Peyer's patch (tissue), 4 donors: ENCODE results near the gene FILIP1L. TPM values are rescaled to one million over a fixed set of nuclear protein-coding genes. Genes with fewer than 3 reads are reported as not detected.

Source experiments
- DNase-seq, 3 donors: peaks; one replicate each; pipeline ENCODE4 v3.0.0-alpha.2; 2017 to 2019
- H3K27ac ChIP-seq, 4 donors: fragments of 200-600 bp; sonication (generic); one replicate each; pipeline ENCODE4 v1.5.1; 2016 to 2019
- H3K27me3 ChIP-seq, 2 donors: fragments of 200-600 bp; sonication (generic); one replicate each; pipeline ENCODE4 v1.5.1; 2019
- H3K36me3 ChIP-seq, 3 donors: fragments of 200-600 bp; sonication (generic); one replicate each; pipeline ENCODE4 v1.5.1; 2016 to 2019
- H3K4me1 ChIP-seq, 4 donors: fragments of 200-600 bp; sonication (generic); one replicate each; pipeline ENCODE4 v1.5.1; 2016 to 2019
- H3K4me3 ChIP-seq, 4 donors: fragments of 200-600 bp; sonication (generic); 1 replicate in 3 of 4; 2 replicates in 1 of 4; pipeline ENCODE4 v1.5.1; 2016 to 2019; ENCODE audit warnings: mild to moderate bottlenecking in 1 of 4
- H3K9me3 ChIP-seq, 4 donors: fragments of 200-600 bp; sonication (generic); one replicate each; pipeline ENCODE4 v1.5.1; 2016 to 2019; ENCODE audit warnings: mild to moderate bottlenecking in 1 of 4
- CTCF ChIP-seq, 6 experiments: fragments of 450-650 bp in 4 of 6; fragments of 200-600 bp in 2 of 6; sonication (generic) in 1 of 6; IDR thresholded peaks; one replicate each; pipeline ENCODE4 v1.5.1; 2017 to 2019; ENCODE audit warnings: antibody characterized with exemption in 6 of 6, mild to moderate bottlenecking in 3 of 6, moderate library complexity in 1 of 6
- POLR2A ChIP-seq, 2 donors: fragments of 450-650 bp; IDR thresholded peaks; one replicate each; pipeline ENCODE4 v1.5.1; 2017; ENCODE audit warnings: antibody characterized with exemption in 2 of 2, mild to moderate bottlenecking in 2 of 2, moderate library complexity in 2 of 2
- total RNA-seq, 4 donors: library from RNA; depleted of rRNA; stranded (reverse); fragments of >200 nt; gene quantifications; one replicate each; pipeline ENCODE4 v1.1.0, GENCODE V29; 2016

Gene FILIP1L
- total RNA-seq, 4 donors from 2014 or later: 5.3 to 69.3 (median 13.1) TPM

- TF ChIP-seq POLR2A (IDR thresholded peaks at IDR 0.05) (no peak), CTCF (IDR thresholded peaks at IDR 0.05) (no peak)
- H3K27ac ChIP-seq: no peak overlapping the region
- peaks cover 0 to 28% (median 0%) of the 10 kb centered on the region in 4 donors for H3K4me1 ChIP-seq
Observed at GRCh38 chr3:100009276-100010086, 104.8 kb downstream of the FILIP1L start.

GRCh38 chr3:100008081-100008698, 106.1 kb downstream of the FILIP1L start:
- DNase-seq: no peak
- H3K4me3 ChIP-seq: no peak overlapping the region
- H3K27ac ChIP-seq: no peak overlapping the region
- H3K36me3 ChIP-seq: no peaks in the 10 kb centered on the region
- no peaks in the 10 kb centered on the region for H3K27me3 ChIP-seq
- H3K9me3 ChIP-seq: no peaks in the 10 kb centered on the region
- TF ChIP-seq CTCF (IDR thresholded peaks at IDR 0.05): no peak
- no peak for TF ChIP-seq POLR2A (IDR thresholded peaks at IDR 0.05)
- H3K4me1 ChIP-seq: peaks cover 0 to 33% (median 0%) of the 10 kb centered on the region in 4 donors

More at GRCh38 chr3:100009276-100010086, 104.8 kb downstream of the FILIP1L start:
- no peaks in the 10 kb centered on the region for H3K36me3 ChIP-seq
- no peaks in the 10 kb centered on the region for H3K9me3 ChIP-seq
- no peak for DNase-seq
- no peaks in the 10 kb centered on the region for H3K27me3 ChIP-seq
- H3K4me3 ChIP-seq: no peak overlapping the region

GRCh38 chr3:100007313-100007712, 107.0 kb downstream of the FILIP1L start:
- Histone ChIP-seq H3K4me3 (no peak overlapping the region), H3K27ac (no peak overlapping the region), H3K4me1 (peaks cover 0 to 38% (median 0%) of the 10 kb centered on the region in 4 donors), H3K36me3 (no peaks in the 10 kb centered on the region), H3K27me3 (no peaks in the 10 kb centered on the region), H3K9me3 (no peaks in the 10 kb centered on the region)
- DNase-seq: no peak
- TF ChIP-seq CTCF (IDR thresholded peaks at IDR 0.05): no peak
- no peak for TF ChIP-seq POLR2A (IDR thresholded peaks at IDR 0.05)

GRCh38 chr3:100006570-100007271, 107.6 kb downstream of the FILIP1L start:
- DNase-seq: no peak
- Histone ChIP-seq H3K4me3 (no peak overlapping the region), H3K9me3 (no peaks in the 10 kb centered on the region), H3K4me1 (peaks cover 0 to 38% (median 0%) of the 10 kb centered on the region in 4 donors), H3K27ac (no peak overlapping the region), H3K27me3 (no peaks in the 10 kb centered on the region), H3K36me3 (no peaks in the 10 kb centered on the region)
- TF ChIP-seq POLR2A (IDR thresholded peaks at IDR 0.05) (no peak), CTCF (IDR thresholded peaks at IDR 0.05) (no peak)

GRCh38 chr3:100005665-100006393, 108.5 kb downstream of the FILIP1L start:
- H3K36me3 ChIP-seq: no peaks in the 10 kb centered on the region
- TF ChIP-seq POLR2A (IDR thresholded peaks at IDR 0.05): no peak
- no peak overlapping the region for H3K4me3 ChIP-seq
- peaks cover 0 to 38% (median 0%) of the 10 kb centered on the region in 4 donors for H3K4me1 ChIP-seq
- no peaks in the 10 kb centered on the region for H3K27me3 ChIP-seq
- DNase-seq: no peak
- no peaks in the 10 kb centered on the region for H3K9me3 ChIP-seq
- H3K27ac ChIP-seq: no peak overlapping the region
